ENCODE results near the gene ARMC12.
"Not testable (repeated sequence)": the region's sequence is repeated elsewhere in the genome, so short reads cannot be mapped to it uniquely, and the experiment has no call there.

ARMC12 gene

DNA sequence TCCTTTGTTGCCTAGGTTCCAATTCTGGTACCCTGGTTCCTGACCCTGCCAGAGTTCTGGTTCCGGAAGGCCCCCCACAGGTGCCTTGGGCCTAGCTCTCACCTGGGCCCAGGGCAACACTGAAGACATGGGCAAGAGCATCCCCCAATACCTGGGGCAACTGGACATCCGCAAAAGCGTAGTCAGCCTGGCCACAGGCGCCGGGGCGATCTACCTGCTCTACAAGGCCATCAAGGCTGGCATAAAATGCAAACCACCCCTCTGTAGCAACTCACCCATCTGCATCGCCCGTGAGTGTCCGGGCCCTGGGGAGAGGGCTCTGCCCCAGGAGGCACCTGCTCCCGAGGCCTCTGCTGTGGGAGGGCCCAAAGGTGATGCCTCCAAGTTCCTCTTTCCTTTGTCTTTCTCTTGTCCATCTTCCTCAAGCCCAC is at the start of gene ARMC12:
Gene ARMC12, plus strand, starts transcription at position 51 of the 431 bp plus-strand sequence. Its CDS starts 77 bp downstream, at position 128.
- CTCF ChIA-PET, result interaction anchor here (0.5 to 3.9 kb wide), 36 partner anchors 9 to 733 kb away, joined by 3 to 25 read pairs (median 4); partner anchors contain the start of gene DEF6
- H3K27ac ChIP-seq, result peak within 1 kb of the TSS; percentile 100
- DNase-seq (ENCODE audit: low spot score), result no peak
- POLR2A ChIA-PET (ENCODE audit: low non-redundant PET), result no interaction called here
- no peak for TF ChIP-seq CTCF (conservative IDR thresholded peaks at IDR 0.05; ENCODE audit: low read depth)

DNA sequence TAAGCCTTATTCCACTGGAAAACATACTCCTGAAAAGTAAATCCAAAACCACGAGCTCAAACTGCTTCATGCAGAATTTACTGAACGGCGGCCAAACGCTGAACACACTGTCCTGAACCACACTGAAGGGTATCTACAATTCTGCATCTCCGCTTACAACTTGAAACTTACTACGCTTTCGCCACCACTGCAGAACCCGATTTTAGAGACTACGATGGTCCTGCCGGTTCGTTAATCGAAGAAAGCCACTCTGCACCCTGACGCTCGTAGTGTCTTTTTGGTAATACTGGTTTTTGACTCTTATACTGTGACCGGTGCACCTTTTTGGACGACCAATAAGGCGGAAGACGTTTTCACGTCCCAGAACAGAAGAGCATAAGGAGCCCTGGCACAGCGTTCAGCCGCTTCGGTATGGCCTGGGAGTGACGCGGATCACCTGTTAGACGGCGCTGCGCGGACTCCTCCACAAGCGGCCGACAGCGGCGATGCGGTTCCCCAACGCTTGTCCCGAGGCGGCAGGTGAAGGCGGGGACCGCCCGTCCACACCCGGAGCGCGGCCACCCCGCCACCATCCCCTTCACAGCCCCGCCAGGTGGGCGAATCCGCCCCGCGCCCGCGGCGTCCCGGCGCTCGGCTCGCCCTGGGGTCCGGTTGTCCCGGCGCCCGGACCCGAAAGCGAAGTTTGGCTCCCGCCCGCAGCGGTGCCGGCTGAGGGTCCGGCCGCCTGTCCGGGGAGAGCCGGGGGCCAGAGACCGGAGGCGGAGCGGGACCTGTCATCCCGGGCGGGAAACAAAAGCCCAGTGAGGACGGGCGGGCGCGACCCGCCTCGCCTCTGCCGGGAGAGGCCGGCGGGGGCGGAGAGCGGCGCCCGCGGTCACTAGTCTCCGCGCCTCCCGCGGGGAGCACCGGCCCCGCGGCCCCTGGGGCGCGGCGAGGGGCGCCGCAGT is 48.9 kb upstream of the ARMC12 start:
- DNase-seq (ENCODE audit: low spot score), result no peak
- ChIA-PET CTCF (no interaction called here), POLR2A (ENCODE audit: low non-redundant PET) (interaction anchor here (1.0 kb wide), 1 partner anchor 42 kb away, joined by 3 read pairs; no protein-coding TSS in a partner anchor)
- peak overlapping the region; percentile 93 for H3K27ac ChIP-seq
- no peak for TF ChIP-seq CTCF (conservative IDR thresholded peaks at IDR 0.05; ENCODE audit: low read depth)

- H3K27ac ChIP-seq, result peak within 1 kb of the TSS; percentile 93
- no peak for TF ChIP-seq CTCF (conservative IDR thresholded peaks at IDR 0.05; ENCODE audit: low read depth)
- peak; percentile 92 for DNase-seq (ENCODE audit: low spot score)
- ChIA-PET CTCF (interaction anchor here (0.6 kb wide), 1 partner anchor 24 kb away, joined by 5 read pairs; no protein-coding TSS in a partner anchor), POLR2A (ENCODE audit: low non-redundant PET) (interaction anchor here (1.0 kb wide), 1 partner anchor 42 kb away, joined by 3 read pairs; no protein-coding TSS in a partner anchor)
Observed at GRCh38 chr6:35688605-35689322, 48.1 kb upstream of the ARMC12 start, which contains the start of gene FKBP5. Gene FKBP5, minus strand, starts transcription at chr6:35688915. Its CDS starts 46,091 bp downstream, at chr6:35642824.

DNA sequence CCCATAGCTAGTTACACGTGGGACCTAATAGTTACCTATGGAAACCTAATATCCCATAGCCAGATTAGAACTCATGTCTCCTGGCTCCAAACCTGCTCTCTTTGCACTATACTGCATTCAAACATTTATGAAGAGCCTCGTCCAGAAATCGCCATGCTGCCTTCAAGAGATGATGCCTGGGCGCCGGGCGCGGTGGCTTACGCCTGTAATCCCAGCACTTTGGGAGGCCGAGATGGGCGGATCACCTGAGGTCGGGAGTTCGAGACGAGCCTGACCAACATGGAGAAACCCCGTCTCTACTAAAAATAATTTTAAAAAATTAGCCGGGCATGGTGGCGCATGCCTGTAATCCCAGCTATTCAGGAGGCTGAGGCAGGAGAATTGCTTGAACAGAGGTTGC is 46.8 kb upstream of the ARMC12 start:
- POLR2A ChIA-PET (ENCODE audit: low non-redundant PET); CTCF ChIA-PET; DNase-seq (ENCODE audit: low spot score): not testable (repeated sequence)
- H3K27ac ChIP-seq, result peak overlapping the region; percentile 93

GRCh38 chr6:35690484-35690883 is 46.3 kb upstream of the ARMC12 start:
- TF ChIP-seq CTCF (conservative IDR thresholded peaks at IDR 0.05; ENCODE audit: low read depth), result no peak
- ChIA-PET CTCF (interaction anchor here (0.6 kb wide), 1 partner anchor 38 kb away, joined by 4 read pairs; no protein-coding TSS in a partner anchor), POLR2A (ENCODE audit: low non-redundant PET) (no interaction called here)
- peak overlapping the region; percentile 93 for H3K27ac ChIP-seq
- DNase-seq (ENCODE audit: low spot score), result no peak

DNA sequence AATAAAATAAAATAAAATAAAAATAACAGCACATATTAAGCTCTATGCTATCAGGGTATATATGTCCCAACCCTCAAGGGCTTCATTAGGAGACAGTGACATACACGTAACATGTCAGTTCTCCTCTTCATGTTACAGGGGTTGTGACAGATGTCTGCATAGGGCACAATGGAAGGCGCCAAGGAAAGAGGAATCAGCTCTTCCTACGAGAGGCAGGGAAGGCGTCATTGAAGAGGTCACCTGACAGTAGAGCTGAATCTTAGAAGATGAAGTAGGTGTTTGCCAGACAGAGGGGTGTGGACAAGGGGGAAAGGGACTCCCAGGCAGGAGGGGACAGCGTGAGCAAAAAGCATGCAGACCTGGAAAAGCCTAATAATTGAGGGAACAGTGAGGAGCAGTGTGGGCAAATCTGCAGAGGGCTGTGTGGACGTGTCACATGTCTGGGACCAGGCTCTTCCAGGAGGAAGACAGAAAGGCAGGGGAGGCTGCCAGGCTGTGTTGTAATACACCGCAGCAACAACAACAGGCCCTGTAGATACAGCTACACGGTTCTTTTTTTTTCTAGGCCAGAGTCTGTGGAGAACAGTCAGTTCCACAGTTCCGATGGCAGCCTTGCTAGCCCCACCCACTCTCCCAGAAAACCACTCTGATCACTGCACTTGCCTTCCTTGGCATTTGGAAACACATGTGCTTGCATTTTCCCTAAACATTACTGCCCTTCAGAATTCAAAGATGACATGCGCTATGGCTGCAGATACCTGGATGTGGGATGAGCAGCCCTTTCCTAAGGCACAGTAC is 45.6 kb upstream of the ARMC12 start:
- H3K27ac ChIP-seq, result peak overlapping the region; percentile 93
- ChIA-PET CTCF (interaction anchor here (0.7 to 1.1 kb wide), 3 partner anchors 17 to 25 kb away, joined by 3 read pairs; no protein-coding TSS in a partner anchor), POLR2A (ENCODE audit: low non-redundant PET) (no interaction called here)
- no peak for DNase-seq (ENCODE audit: low spot score)
- TF ChIP-seq CTCF (conservative IDR thresholded peaks at IDR 0.05; ENCODE audit: low read depth), result no peak
